ENCODE measurements around the gene TCEAL6. TPM values are rescaled to one million over a fixed set of nuclear protein-coding genes. Genes with fewer than 3 reads are reported as not detected.
"Not testable (repeated sequence)": the region's sequence is repeated elsewhere in the genome, so short reads cannot be mapped to it uniquely, and the experiment has no call there.

The TCEAL6 gene
- total RNA-seq (2021) (not detected in 2 replicates), Bru-seq, nascent RNA (not detected), BruChase-seq, experiment 1, labeled RNA remaining after a 2-hour chase (not detected), BruChase-seq, experiment 2, labeled RNA remaining after a 6-hour chase (not detected)
- long read RNA-seq, result 0 reads

DNA sequence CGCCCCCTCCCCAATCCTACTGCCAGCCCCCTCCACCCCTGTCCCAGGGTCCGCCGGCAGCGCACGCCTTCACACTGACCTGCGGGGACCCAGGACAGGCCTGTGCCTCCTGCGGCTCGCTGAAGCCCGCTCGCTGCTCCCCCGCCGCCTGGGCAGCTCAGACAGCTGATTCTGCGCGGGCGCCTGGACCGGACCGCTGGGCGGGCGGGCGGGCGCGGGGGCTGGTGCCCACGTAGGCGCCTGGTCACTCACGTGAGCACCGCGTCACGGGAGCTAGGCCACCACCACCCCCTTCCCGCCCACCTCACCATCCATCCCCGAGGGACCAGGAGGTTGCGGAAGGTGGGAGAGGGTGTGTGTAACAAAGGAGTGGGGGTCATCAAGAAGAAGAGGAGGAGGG is at the start of gene TCEAL6:
Gene TCEAL6 (minus strand): TSS at position 208 of the 400 bp plus-strand sequence.
- CTCF ChIA-PET; H3K9me3 ChIP-seq (ENCODE audit: low read depth, low read length, poor library complexity, severe bottlenecking); H3K4me1 ChIP-seq (ENCODE audit: insufficient read depth, low read length, poor library complexity, severe bottlenecking); BruUV-seq (replicated peaks); H3K27ac ChIP-seq (ENCODE audit: low read depth, low read length, poor library complexity, severe bottlenecking); intact Hi-C loops (cut with micrococcal nuclease; ENCODE audit: unreplicated experiment); H3K36me3 ChIP-seq (ENCODE audit: insufficient read depth, low read length, poor library complexity, severe bottlenecking); POLR2A ChIA-PET (ENCODE audit: low non-redundant PET); DNase-seq (ENCODE audit: low spot score); H3K4me3 ChIP-seq (ENCODE audit: low read depth, low read length, poor library complexity, severe bottlenecking): not testable (repeated sequence)
- peaks cover 39% of the 10 kb centered on the region for H3K27me3 ChIP-seq (replicated peaks; ENCODE audit: insufficient read depth, low read depth, low read length, poor library complexity)

DNA sequence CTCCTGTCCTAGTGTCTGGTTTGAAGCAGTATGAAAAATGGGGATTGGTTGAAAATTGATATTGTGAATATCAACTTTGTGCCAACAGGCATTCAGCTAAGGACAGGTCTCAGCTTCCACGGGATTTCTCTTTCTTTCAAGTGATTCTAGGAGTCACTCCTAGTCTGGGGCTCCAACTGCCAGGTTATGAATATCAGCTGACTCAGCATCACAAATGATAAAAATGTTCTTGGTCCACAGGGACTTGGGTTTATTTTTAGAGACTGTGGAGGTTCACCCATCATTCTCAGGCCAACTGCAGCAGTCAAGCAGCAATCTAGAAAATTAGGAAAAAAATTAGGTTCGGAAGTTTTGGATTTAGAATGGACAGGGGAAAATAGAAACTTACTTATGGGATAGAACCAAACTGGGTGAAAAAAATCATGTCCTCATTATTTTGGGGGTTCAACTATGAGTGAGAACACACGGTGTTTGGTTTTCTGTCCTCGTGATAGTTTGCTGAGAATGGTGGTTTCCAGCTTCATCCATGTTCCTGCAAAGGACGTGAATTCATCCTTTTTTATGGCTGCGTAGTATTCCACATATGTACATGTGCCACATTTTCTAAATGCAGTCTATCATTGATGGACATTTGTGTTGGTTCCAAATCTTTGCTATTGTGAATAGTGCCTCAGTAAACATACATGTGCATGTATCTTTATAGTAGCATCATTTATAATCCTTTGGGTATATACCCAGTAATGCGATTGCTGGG is 43.9 kb upstream of the TCEAL6 start:
- Histone ChIP-seq H3K36me3 (ENCODE audit: insufficient read depth, low read length, poor library complexity, severe bottlenecking) (no peaks in the 10 kb centered on the region), H3K27me3 (replicated peaks; ENCODE audit: insufficient read depth, low read depth, low read length, poor library complexity) (no peaks in the 10 kb centered on the region), H3K27ac (ENCODE audit: low read depth, low read length, poor library complexity, severe bottlenecking) (no peak overlapping the region), H3K9me3 (ENCODE audit: low read depth, low read length, poor library complexity, severe bottlenecking) (no peaks in the 10 kb centered on the region), H3K4me1 (ENCODE audit: insufficient read depth, low read length, poor library complexity, severe bottlenecking) (no peaks in the 10 kb centered on the region), H3K4me3 (ENCODE audit: low read depth, low read length, poor library complexity, severe bottlenecking) (no peak overlapping the region)
- no peak for TF ChIP-seq EZH2 (IDR thresholded peaks at IDR 0.05; ENCODE audit: borderline replicate concordance, low read depth, low read length, poor library complexity, severe bottlenecking)
- TF ChIP-seq, protein P1, sequence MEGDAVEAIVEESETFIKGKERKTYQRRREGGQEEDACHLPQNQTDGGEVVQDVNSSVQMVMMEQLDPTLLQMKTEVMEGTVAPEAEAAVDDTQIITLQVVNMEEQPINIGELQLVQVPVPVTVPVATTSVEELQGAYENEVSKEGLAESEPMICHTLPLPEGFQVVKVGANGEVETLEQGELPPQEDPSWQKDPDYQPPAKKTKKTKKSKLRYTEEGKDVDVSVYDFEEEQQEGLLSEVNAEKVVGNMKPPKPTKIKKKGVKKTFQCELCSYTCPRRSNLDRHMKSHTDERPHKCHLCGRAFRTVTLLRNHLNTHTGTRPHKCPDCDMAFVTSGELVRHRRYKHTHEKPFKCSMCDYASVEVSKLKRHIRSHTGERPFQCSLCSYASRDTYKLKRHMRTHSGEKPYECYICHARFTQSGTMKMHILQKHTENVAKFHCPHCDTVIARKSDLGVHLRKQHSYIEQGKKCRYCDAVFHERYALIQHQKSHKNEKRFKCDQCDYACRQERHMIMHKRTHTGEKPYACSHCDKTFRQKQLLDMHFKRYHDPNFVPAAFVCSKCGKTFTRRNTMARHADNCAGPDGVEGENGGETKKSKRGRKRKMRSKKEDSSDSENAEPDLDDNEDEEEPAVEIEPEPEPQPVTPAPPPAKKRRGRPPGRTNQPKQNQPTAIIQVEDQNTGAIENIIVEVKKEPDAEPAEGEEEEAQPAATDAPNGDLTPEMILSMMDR (conservative IDR thresholded peaks at IDR 0.05; ENCODE audit: low read depth, low read length), result no peak
- no TSS peak for BruUV-seq (replicated peaks)
- DNase-seq (ENCODE audit: low spot score), result no peak
- POLR2A ChIA-PET (ENCODE audit: low non-redundant PET), result no interaction called here
- intact Hi-C loops (cut with micrococcal nuclease; ENCODE audit: unreplicated experiment), result no loop called here
- CTCF ChIA-PET, result no interaction called here

DNA sequence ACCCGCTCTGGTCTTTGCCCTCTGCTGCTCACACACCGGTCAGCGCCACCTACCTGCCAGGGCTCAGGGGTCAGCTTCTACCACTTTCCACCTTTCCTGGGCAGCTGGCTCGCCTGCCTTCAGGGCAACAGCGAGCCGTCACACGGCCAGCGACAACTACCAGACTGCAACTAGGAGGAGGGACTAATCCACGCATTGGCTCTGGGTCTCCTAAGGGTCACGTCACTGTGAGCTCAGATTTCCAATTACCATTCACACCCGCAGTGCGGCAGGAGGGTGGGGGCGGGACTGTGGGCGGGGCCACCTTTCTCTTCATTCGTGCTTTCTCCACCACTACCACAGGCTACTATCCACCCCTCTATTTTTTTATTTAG is 13.5 kb upstream of the TCEAL6 start, which contains the start of gene BEX5:
Gene BEX5 (minus strand): TSS at position 172 of the 374 bp plus-strand sequence. CDS start 1,712 bp downstream, outside the sequence.
- ChIA-PET POLR2A (ENCODE audit: low non-redundant PET) (no interaction called here), CTCF (interaction anchor here (0.6 kb wide), 1 partner anchor 443 kb away, joined by 5 read pairs; the partner anchor contains the start of gene ARMCX5)
- peak; percentile 67 for DNase-seq (ENCODE audit: low spot score)
- H3K4me3 ChIP-seq (ENCODE audit: low read depth, low read length, poor library complexity, severe bottlenecking), result peak within 1 kb of the TSS; percentile 26
- H3K36me3 ChIP-seq (ENCODE audit: insufficient read depth, low read length, poor library complexity, severe bottlenecking), result no peaks in the 10 kb centered on the region
- intact Hi-C loops (cut with micrococcal nuclease; ENCODE audit: unreplicated experiment), result no loop called here
- no peaks in the 10 kb centered on the region for H3K4me1 ChIP-seq (ENCODE audit: insufficient read depth, low read length, poor library complexity, severe bottlenecking)
- no peak within 1 kb of the TSS for H3K27ac ChIP-seq (ENCODE audit: low read depth, low read length, poor library complexity, severe bottlenecking)
- no peaks in the 10 kb centered on the region for H3K9me3 ChIP-seq (ENCODE audit: low read depth, low read length, poor library complexity, severe bottlenecking)
- no TSS peak for BruUV-seq (replicated peaks)
- H3K27me3 ChIP-seq (replicated peaks; ENCODE audit: insufficient read depth, low read depth, low read length, poor library complexity), result peaks cover 23% of the 10 kb centered on the region
- TF ChIP-seq, protein P1 (conservative IDR thresholded peaks at IDR 0.05; ENCODE audit: low read depth, low read length), result no peak
- no peak for TF ChIP-seq EZH2 (IDR thresholded peaks at IDR 0.05; ENCODE audit: borderline replicate concordance, low read depth, low read length, poor library complexity, severe bottlenecking)

Data from A673 (cell line).